HG03280 (cell line): ENCODE results near the gene SELENOP.
"Not testable (repeated sequence)": the region's sequence is repeated elsewhere in the genome, so short reads cannot be mapped to it uniquely, and the experiment has no call there.

Experiments used
- ATAC-seq: cut with Tn5 transposase; IDR thresholded peaks from one replicate; pipeline ENCODE4 v1.9.1; 2021; ENCODE audit warnings: mild to moderate bottlenecking, moderate library complexity; ENCODE audit not compliant: unreplicated experiment

Gene SELENOP

GRCh38 chr5:42811591-42812446, at the start of gene SELENOP:
Gene SELENOP, minus strand, starts transcription at chr5:42811892. Its CDS starts 3,539 bp downstream, at chr5:42808353.
- no peak for ATAC-seq

GRCh38 chr5:42858687-42859086, 47.0 kb upstream of the SELENOP start:
- no peak for ATAC-seq

- ATAC-seq, result no peak
These were observed 46.4 kb upstream of the SELENOP start for GRCh38 chr5:42858031-42858643.

GRCh38 chr5:42855811-42856210, 44.1 kb upstream of the SELENOP start:
- no peak for ATAC-seq

- ATAC-seq, result no peak
These were observed 43.7 kb upstream of the SELENOP start for GRCh38 chr5:42855386-42855785.

GRCh38 chr5:42854795-42855194, 43.1 kb upstream of the SELENOP start:
- no peak for ATAC-seq

GRCh38 chr5:42852826-42853225, 41.1 kb upstream of the SELENOP start:
- no peak for ATAC-seq

GRCh38 chr5:42851481-42851880, 39.8 kb upstream of the SELENOP start:
- ATAC-seq, result no peak

- no peak for ATAC-seq
These were observed 36.9 kb upstream of the SELENOP start for GRCh38 chr5:42848545-42848944.

GRCh38 chr5:42844408-42844807, 32.7 kb upstream of the SELENOP start:
- ATAC-seq, result not testable (repeated sequence)

- ATAC-seq, result no peak
These were observed 32.1 kb upstream of the SELENOP start for GRCh38 chr5:42843675-42844292.

GRCh38 chr5:42842921-42843641, 31.4 kb upstream of the SELENOP start:
- ATAC-seq, result no peak

- ATAC-seq, result no peak
These were observed 29.3 kb upstream of the SELENOP start for GRCh38 chr5:42840842-42841567.

- no peak for ATAC-seq
These were observed 28.6 kb upstream of the SELENOP start for GRCh38 chr5:42840269-42840668.

- ATAC-seq, result no peak
These were observed 27.5 kb upstream of the SELENOP start for GRCh38 chr5:42839196-42839595.

- ATAC-seq, result no peak
These were observed 25.9 kb upstream of the SELENOP start for GRCh38 chr5:42837601-42838000.

- no peak for ATAC-seq
These were observed 24.5 kb upstream of the SELENOP start for GRCh38 chr5:42836070-42836769.

- no peak for ATAC-seq
These were observed 20.4 kb upstream of the SELENOP start for GRCh38 chr5:42832060-42832459.

- no peak for ATAC-seq
These were observed 19.2 kb upstream of the SELENOP start for GRCh38 chr5:42830924-42831323.

- ATAC-seq, result no peak
These were observed 17.0 kb upstream of the SELENOP start for GRCh38 chr5:42828671-42829070.
